PFSK-1 (cell line): Measurements from ENCODE around the gene TGFB1I1.

Experiments used
- FOXP2 ChIP-seq: optimal IDR thresholded peaks from 2 replicates; pipeline ENCODE3; 2011; ENCODE audit warnings: borderline replicate concordance, control low read depth, inconsistent platforms; ENCODE audit not compliant: insufficient read depth; ENCODE audit errors: extremely low read length, extremely low read depth
- POLR2AphosphoS5 ChIP-seq: IDR thresholded peaks from 2 replicates; pipeline ENCODE4 v1.6.1; 2012; ENCODE audit warnings: low read depth, mild to moderate bottlenecking, control low read depth, low read length, moderate library complexity
- REST ChIP-seq, 2 experiments: IDR thresholded peaks; 2 replicates each; pipeline versions ENCODE4 v1.6.1 to v1.8.0; 2011 to 2012; ENCODE audit warnings: low read depth in 2 of 2, low read length in 2 of 2, control low read depth in 1 of 2, inconsistent platforms in 1 of 2, mild to moderate bottlenecking in 1 of 2, moderate library complexity in 1 of 2; ENCODE audit not compliant: insufficient read depth in 1 of 2
- SIN3A ChIP-seq: IDR thresholded peaks from 2 replicates; pipeline ENCODE4 v1.6.1; 2012; ENCODE audit warnings: mild to moderate bottlenecking, low read length, moderate library complexity, borderline replicate concordance; ENCODE audit not compliant: insufficient read depth
- TAF1 ChIP-seq: IDR thresholded peaks from 2 replicates; pipeline ENCODE4 v1.6.1; 2012; ENCODE audit warnings: low read length, control low read depth, borderline replicate concordance; ENCODE audit not compliant: insufficient read depth

- TF ChIP-seq POLR2AphosphoS5 (no peak), FOXP2 (no peak), TAF1 (no peak), SIN3A (no peak), REST (IDR thresholded peaks at IDR 0.05; ENCODE audit: insufficient read depth in 1 of 2, low read depth in 2 of 2, low read length in 2 of 2) (no peak)
These were observed 13.7 kb upstream of the TGFB1I1 start for GRCh38 chr16:31458073-31458843.
